Measurements from ENCODE around the gene TMEM164.

DNA sequence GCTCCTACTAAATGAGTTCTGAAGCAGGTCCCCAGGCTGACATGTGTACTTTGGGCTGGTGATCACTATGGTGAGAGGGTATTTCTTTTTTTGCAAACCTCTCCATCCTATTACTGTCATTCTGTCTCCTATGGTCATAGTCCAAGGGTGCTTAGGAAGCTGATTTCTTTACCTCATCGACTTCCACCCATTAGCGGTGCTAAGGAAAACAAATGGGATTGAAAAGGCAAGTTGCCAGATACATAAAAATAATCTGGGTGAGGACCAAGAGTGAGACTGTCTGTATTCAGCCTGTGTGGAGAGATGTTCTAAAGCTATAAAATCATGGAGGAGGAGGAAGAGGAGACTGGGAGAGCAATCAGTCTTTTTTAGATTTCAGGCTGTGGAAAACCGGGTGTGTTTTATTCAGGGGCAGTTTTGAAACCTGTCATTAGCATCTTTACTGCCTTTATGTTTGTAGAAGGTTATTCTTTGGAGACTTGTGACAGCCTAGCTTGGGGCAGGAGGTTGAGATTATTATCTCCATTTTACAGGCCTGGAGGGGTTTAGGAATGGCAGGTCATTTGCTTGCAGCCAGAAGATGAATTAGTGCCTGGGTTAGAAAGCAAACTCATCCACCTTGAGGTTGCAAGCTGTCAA lies 1.9 kb downstream of the TMEM164 start:
- TF ChIP-seq, protein P1, sequence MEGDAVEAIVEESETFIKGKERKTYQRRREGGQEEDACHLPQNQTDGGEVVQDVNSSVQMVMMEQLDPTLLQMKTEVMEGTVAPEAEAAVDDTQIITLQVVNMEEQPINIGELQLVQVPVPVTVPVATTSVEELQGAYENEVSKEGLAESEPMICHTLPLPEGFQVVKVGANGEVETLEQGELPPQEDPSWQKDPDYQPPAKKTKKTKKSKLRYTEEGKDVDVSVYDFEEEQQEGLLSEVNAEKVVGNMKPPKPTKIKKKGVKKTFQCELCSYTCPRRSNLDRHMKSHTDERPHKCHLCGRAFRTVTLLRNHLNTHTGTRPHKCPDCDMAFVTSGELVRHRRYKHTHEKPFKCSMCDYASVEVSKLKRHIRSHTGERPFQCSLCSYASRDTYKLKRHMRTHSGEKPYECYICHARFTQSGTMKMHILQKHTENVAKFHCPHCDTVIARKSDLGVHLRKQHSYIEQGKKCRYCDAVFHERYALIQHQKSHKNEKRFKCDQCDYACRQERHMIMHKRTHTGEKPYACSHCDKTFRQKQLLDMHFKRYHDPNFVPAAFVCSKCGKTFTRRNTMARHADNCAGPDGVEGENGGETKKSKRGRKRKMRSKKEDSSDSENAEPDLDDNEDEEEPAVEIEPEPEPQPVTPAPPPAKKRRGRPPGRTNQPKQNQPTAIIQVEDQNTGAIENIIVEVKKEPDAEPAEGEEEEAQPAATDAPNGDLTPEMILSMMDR (IDR thresholded peaks at IDR 0.05; ENCODE audit: low read length): no peak
- TF ChIP-seq EZH2phosphoT487 (IDR thresholded peaks at IDR 0.05; ENCODE audit: low read length): no peak

Measured in MM.1S (cell line).